ENCODE data around the gene SLC6A3.
"Not testable (repeated sequence)": the region's sequence is repeated elsewhere in the genome, so short reads cannot be mapped to it uniquely, and the experiment has no call there.

Gene SLC6A3

DNA sequence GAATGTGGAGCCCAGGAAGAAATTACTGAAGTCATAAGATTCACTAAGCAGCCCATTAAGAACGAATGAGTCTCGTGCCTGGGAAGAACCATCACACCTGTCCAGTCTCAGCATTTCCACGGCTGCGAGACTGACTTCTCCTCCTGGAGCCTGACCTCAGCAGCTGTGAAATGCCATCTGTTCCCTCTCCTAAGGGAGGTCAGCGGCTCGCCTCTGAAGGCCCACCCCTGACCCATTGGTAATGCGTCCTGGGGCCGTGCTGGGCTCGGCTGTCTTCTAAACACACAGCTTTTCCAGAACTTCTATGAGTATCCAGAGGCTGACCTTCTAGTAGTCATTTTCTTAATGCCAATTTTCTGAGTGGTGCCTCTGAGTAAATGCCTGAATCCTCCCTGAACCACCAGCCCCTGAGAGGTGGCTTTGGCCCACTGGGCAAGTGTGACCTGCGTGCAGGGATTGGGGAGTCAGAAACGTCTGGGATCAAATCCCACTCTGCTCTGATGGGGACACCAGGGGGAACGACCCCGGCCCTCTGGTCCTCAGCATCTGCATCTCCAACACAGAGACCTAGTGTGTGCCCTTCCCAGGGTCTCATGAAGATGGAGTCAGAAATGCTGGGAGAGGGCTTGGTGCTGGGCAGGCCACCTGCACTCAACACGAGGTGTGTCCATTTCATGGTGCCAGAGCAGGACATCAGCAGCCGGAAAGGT is 5.7 kb downstream of the SLC6A3 start:
- DNase-seq (ENCODE audit: low read depth): no peak

GRCh38 chr5:1438871-1439270 is 6.4 kb downstream of the SLC6A3 start:
- no peak for DNase-seq (ENCODE audit: low read depth)

DNA sequence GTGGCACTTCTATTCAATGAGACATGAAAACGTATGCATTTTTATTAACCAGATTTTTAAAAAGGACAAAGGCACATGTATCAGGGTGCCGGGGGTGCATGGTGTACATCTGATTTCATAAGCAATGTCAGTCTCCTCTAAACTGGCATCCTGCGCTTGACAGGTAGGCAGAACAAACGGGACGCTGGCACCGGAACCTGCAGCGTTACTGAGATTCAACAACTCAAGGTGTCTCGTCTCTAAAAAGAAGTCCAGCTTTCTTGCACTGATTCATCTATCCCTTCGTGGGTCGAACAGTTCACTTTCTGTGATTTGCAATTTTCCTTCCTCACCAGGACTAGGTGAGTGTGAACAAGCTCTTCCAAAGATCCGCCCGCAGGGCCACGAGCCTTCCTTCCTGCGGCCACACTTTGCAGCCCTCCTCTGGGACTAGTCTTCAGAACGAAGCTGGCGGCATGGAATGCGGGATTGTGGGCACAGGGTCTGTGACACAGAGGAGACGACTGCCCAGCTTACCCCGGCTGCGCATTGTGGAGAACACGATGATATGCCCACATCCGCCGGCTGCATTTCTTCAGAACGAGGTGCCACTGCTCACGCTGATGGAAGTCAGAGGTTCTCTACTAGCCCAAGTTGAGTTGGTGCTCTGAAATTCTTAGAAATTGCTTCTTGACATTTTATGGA is 7.2 kb downstream of the SLC6A3 start:
- DNase-seq (ENCODE audit: low read depth): no peak

DNA sequence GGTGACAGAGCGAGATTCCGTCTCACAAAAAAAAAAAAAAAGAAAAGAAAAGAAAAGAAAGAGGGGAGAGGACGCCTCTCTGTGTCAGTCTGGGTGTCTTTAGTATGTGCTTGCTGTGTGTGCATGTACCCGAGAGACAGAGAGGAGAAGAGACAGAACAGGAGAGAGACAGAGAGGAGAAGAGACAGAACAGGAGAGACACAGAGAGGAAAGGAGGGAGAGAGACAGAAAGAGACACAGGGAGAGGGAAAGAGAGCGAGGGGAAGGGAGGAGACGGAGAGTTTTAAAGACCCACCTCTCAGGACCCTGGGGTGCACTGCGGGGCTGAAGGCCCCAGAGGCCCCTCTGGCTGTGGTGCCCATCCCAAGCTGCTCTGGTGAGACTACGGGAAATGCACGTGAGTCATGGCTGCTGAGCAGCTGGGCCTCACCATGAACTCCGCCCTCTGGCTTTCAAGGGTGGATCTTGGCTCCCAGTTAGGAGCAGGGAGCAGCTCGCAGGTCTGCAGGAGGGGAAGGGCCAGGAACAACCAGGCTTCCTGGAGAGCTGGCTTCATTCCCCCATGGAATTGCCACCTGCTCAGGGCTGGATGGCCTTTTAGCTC is 7.9 kb downstream of the SLC6A3 start:
- no peak for DNase-seq (ENCODE audit: low read depth)

- DNase-seq (ENCODE audit: low read depth): no peak
Measured at GRCh38 chr5:1436681-1437080, 8.6 kb downstream of the SLC6A3 start.

DNA sequence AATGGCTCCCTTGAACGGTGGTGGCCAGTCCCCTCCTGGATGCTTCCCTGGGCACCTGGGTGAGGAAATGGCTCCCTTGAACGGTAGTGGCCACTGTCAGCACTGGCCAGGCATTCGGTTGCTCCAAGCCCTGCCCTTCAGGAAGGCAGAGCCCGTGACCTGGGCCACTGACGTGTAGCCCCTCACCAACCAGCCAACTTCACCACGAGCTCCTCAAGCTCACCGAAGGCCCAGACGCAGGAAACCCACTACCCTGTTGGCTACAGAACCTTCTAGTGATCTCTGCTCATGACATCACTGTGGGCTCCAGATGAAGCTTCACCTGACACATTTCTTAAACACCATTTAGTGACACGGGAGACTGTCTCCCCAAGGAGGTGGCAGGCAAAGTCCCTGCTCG is 9.2 kb downstream of the SLC6A3 start:
- DNase-seq (ENCODE audit: low read depth): no peak

GRCh38 chr5:1435369-1435768 is 9.9 kb downstream of the SLC6A3 start:
- DNase-seq (ENCODE audit: low read depth): no peak

DNA sequence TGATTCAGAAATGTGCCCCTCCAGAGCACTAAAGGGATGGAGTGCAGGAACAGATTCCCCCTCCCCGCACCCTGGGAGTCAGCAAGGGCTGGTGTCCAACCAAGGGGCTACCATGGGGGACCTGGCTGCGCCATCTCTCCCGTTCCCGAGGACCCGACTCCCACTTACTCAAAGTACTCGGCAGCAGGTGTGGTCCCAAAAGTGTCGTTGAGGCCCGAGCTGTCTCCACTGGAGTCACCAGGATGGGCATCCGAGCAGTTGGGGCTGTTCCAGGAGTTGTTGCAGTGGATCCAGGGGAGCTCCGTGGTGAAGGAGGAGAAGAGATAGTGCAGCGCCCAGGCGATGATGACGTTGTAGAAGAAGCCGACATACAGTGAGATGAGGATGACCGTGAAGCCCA is 12.9 kb downstream of the SLC6A3 start:
- DNase-seq (ENCODE audit: low read depth): no peak

DNA sequence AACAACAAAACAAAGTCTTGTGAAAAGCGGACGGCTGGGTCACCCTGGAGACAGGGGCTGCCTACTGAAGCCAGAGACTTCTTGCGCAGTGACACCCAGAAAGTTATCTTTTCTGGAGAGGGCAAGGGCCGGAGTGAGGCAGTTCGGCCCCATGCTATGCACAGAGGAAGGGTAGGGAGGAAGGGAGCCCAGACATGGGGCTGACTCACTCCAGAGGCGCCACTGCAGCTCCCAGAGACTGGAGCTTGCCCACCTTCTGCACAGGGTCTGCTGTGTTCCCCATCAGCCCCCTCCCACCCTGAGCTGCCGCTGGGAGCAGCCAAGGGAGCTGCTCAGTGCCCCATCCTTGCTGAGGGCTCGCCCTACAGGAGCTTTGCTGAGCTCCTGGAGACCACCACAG is 13.3 kb downstream of the SLC6A3 start:
- no peak for DNase-seq (ENCODE audit: low read depth)

- no peak for DNase-seq (ENCODE audit: low read depth)
Measured at GRCh38 chr5:1431021-1431811, 14.0 kb downstream of the SLC6A3 start.

DNA sequence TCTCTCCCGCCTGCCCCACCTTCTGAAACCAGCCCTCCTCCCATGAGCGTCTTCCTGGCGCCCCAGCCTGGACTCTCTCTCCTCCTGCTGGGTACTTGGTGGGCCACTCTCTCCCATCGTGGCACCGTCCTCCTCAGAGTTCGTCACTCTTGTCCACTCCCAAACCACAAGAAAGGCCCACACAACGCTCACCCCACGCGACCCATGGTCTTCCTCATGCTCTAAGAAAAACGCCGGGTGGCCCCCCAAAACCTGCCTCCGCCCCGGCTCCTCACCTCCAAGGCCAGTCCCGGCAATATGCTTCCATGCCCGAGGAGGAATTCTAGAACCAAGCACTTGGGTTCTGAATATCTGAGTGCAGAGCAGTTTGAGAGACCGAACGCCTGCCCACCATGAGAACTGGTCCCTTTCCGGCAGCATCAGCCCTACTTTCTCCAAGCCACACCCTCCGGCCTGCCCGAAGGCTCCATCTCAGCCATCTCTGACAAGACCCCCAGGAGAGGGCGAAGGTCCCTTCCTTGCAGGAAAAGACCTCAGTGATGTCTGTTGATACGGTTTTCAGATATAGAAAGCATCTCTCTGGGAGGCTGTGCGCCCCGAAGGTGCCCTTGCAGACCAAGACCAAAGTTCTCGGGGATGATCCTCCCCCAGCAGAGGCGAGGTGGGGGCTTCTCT is 15.0 kb downstream of the SLC6A3 start:
- DNase-seq (ENCODE audit: low read depth): no peak

GRCh38 chr5:1429496-1429895 is 15.7 kb downstream of the SLC6A3 start:
- no peak for DNase-seq (ENCODE audit: low read depth)

DNA sequence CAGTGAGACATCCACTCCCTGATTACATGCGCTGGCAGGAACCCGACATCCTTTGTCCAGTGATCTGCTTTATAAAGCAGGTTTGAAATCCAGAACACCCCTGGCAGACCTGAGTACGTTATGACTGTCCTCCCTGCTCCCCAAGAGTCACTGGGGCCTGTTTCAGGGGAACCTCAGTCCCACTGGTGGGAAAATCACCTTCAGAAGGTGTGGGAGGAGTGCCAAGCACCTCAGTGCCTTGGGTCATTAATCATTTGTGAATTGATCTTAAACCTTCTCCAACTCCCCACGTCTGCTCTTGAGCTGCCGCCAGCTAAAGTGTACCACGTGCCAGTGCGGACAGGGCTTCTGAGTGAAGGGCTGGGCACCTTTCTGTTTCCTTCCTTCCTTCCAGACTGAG is 16.2 kb downstream of the SLC6A3 start:
- DNase-seq (ENCODE audit: low read depth): no peak

- no peak for DNase-seq (ENCODE audit: low read depth)
Measured at GRCh38 chr5:1428107-1428506, 17.1 kb downstream of the SLC6A3 start.

- DNase-seq (ENCODE audit: low read depth): no peak
Measured at GRCh38 chr5:1424716-1425115, 20.5 kb downstream of the SLC6A3 start.

DNA sequence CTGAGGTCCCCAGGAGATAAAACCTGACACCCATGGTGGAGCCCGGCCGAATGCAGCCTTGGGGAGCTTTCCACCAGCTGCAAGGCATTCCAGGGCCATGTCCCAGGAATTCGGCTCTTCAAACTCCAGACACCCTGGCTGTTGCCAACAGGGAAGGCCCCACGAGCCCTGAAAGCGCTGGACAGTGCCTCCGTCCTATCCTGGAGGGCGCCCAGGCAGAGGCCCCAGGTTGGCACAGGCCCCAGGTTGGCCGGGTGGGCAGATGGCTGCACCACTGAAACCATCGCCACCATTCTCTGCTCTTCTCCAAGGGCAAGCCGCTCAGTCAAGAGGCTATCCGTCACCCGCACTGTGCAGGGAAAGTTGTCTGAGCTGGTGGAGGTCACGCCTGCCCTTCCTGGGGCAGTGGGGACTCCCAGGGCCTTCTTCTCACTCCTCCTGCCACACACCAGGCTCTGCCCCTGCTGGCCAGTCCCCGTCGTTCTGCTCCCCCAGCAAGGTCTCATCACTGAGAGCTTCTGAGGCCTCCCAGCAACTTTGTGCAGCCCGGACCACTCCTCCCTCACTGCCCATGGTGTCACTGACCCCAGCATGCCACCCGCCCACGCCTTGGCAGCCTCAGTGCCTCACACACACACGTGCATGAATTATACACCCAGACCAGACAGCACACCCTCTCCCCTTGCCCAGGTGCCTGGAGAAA is 21.2 kb downstream of the SLC6A3 start:
- no peak for DNase-seq (ENCODE audit: low read depth)

DNA sequence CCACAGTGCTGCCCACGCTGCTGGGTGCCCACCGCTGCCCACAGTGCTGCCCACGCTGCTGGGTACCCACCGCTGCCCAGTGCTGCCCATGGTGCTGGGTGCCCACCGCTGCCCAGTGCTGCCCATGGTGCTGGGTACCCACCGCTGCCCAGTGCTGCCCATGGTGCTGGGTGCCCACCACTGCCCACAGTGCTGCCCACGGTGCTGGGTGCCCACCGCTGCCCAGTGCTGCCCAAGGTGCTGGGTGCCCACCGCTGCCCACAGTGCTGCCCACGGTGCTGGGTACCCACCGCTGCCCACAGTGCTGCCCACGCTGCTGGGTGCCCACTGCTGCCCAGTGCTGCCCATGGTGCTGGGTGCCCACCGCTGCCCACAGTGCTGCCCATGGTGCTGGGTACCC is 22.7 kb downstream of the SLC6A3 start:
- not testable (repeated sequence) for DNase-seq (ENCODE audit: low read depth)

GRCh38 chr5:1421521-1422341 is 23.5 kb downstream of the SLC6A3 start:
- no peak for DNase-seq (ENCODE audit: low read depth)

DNA sequence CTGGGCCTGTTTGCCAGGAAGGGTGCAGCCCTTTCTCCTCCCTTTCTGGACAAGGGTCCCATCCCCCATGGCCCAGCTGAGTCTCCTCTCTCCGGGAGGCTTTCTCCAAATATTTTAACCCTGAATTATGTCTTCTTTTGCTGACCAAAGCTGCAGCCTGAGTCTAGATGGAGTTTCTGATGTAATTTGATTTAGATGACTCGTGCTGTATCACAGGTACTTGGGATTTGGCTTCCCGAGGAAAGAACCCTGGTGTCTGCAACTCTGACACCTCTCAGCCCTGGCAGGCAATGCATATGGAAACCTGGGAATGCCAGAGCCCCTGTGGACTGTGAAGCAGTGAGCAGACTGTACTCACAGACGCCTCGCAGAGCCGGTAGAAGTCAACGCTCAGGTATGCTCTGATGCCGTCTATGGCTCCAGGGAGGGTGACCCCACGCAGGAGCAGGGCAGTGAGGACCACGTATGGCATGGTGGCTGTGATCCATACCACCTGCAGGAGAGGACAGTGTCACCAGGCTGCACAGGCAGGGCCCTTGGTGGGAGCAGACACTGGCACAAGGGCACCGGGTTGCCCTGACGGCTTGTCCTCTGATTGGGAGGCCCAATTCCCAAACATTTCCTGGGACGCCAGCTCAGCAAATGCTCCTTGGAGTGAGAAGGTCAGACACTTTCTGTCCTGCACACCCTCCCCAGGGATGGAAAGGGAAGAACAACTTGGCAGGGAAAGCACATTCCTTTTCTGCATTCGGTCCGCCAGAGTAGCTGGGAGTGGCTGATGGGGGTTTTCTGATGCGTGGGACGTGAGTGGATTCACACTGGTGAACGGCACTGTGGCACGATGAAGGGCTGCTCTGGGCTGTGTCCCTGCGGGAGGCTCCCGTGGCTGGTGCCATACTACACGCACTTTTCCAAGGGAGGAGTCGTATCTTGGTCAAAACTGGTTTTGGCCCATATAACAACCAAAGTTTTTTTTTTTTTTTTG is 24.7 kb downstream of the SLC6A3 start:
- no peak for DNase-seq (ENCODE audit: low read depth)

All from activated T-cell treated with anti-CD3 and anti-CD28 coated beads for 1 hour (primary cell).